Fibroblast of skin of abdomen (primary cell): ENCODE data around the gene ADAMTS17.

Experiments used
- DNase-seq: peaks from one replicate; pipeline ENCODE4 v3.0.0-alpha.2; 2013

Gene ADAMTS17

DNA sequence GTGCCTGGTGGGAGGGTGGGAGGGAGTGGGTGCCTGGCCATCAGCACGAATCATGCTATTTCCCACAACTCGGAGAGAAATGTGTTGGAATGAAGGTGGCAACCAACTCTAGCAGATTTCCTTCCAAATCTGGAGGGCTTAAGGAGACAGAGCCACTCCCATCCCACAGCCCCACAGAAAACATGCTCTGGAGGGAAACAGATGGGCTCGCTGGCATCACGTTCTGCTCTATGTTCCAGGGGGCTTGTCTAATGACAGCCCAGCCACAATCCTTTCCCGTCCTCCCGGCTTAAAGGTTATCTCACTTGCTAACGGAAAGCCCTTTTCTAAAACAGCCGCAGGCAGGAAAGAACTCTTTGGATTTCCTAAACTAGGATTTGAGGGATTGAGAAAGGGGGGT lies 65.3 kb downstream of the ADAMTS17 start:
- no peak for DNase-seq

GRCh38 chr15:100275641-100276040 lies 66.1 kb downstream of the ADAMTS17 start:
- no peak for DNase-seq

- DNase-seq, result no peak
Measured at GRCh38 chr15:100269831-100270230, 71.9 kb downstream of the ADAMTS17 start.

GRCh38 chr15:100266166-100266565 lies 75.6 kb downstream of the ADAMTS17 start:
- DNase-seq, result no peak

- no peak for DNase-seq
Measured at GRCh38 chr15:100265641-100266035, 76.1 kb downstream of the ADAMTS17 start.

DNA sequence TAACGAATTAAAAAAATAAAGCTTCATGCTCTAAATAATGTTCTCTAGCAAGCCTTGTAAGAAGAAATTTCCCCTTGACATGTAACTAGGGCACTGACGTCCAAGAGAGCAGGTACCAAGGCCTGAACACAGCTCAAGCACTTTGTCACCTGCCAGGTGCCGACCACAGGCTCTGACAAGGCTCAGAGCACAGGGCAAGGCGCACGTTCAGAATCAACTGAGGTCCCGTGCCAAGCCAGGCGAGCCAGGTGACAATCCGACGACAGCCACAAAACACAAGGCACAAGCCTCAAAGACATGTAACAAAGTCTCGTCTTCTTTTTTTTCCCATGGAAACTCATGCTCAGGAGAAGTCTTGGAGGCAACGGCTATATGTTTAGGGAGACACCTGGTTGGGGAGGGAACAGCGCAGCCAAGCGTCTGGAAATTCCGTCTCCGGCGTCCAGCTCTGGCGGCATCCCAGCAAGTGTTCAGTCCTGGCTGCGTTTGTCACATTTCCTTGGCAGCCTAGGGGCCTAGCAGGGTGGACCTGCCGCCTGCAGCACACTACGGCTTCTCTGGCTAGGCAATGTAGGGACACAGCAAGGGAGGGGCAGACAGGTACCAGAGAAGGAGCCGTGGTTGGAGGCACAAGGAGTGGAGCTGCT lies 76.7 kb downstream of the ADAMTS17 start:
- no peak for DNase-seq

DNA sequence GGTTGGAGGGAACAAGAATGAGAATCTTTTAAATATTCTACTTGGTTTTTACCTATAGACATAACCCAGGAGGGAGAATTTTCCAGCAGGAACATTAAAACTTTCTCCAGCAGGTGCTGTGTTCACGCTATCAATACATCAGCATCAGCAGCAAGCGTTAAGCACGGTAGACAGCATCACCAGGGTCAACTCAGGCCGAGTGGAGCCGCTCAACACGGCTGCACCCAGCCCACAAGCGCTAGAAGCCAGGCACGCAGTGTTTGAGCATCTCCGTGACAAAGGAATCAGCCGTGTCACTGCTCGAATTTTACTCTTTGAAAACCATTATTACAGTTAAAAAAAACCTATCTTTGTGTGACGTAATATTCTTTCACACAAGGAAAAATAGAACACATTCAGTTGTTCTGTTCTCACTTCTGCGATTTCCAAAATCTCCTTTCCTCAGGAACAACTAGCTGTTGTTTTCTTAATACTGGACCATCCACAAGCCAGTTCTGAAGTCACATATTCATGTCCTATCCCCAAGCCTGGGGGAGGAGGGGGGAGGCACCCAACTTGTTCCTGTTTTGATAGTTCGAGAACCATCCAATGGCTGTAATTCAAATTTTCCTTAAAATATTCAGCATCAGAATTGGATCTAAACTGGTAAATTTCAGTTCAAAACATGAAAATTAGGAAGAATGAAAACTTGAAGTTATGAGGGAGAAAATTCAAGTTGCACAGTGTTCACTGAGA lies 77.9 kb downstream of the ADAMTS17 start:
- DNase-seq, result no peak

GRCh38 chr15:100263031-100263430 lies 78.7 kb downstream of the ADAMTS17 start:
- no peak for DNase-seq

GRCh38 chr15:100261302-100262240 lies 80.2 kb downstream of the ADAMTS17 start:
- DNase-seq, result no peak

- DNase-seq, result no peak
Measured at GRCh38 chr15:100259266-100259665, 82.5 kb downstream of the ADAMTS17 start.

- no peak for DNase-seq
Measured at GRCh38 chr15:100256970-100257650, 84.7 kb downstream of the ADAMTS17 start.

DNA sequence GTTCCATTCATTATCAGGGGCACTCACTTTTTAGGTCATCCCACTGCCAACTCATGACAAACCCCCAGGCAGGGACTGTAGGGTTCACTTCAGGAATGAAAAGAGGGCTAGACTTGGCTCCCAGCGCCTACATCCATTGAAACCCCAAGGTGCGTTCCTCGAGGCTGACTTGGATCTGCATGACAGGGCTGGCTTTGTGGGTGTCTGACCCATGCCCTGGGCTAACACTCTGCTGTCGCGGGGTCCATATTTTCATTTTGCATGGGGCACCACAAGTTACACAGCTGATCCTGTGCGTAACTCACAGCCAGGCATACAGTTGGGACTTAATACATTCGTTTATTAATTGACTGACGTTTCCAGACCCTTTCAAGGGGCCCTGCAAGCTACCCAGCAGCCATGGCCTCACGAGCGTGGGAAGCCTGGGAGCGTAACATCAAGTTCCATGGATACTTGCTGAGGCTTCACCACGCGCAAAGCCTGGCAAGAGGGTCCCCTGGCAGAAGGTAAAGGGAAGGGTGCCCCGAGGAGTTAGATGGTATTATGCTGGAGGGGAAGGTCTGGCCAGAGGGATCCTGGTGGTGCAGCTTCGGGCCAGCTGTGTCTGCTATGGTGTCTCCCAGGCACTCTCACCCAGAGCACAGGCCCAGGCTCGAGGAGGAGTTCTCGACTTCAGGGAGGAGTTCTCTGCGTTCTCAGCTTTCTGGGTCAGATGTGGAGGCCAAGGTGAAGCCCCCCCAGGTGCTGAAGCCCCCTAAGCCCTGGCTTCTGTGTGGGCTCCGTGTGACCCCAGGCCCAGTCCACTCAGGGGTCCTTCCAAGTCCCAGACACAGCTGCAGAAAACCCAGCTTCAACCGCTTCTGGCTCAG lies 85.4 kb downstream of the ADAMTS17 start:
- no peak for DNase-seq

DNA sequence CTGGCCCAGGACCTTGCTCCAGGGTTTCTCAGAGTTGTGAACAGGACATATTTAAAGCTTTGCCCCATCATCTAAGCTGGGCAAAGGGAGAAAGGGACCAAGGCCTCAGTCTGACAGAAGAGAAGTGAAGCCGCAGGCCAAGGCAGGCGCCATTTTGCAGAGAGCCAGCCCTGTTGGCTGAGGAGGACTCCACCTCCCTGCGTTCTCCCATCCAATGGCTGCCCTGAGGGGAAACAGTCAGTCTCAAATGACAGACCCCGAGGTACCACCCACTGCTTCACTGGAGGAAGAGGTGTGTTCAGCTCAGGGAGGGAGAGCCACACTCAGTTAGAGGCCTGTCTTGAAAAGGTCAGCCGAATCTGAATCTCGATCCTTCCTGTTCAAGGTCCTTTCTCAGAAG lies 86.1 kb downstream of the ADAMTS17 start:
- DNase-seq, result no peak

- DNase-seq, result no peak
Measured at GRCh38 chr15:100254691-100255090, 87.1 kb downstream of the ADAMTS17 start.

GRCh38 chr15:100254285-100254684 lies 87.5 kb downstream of the ADAMTS17 start:
- DNase-seq, result no peak

DNA sequence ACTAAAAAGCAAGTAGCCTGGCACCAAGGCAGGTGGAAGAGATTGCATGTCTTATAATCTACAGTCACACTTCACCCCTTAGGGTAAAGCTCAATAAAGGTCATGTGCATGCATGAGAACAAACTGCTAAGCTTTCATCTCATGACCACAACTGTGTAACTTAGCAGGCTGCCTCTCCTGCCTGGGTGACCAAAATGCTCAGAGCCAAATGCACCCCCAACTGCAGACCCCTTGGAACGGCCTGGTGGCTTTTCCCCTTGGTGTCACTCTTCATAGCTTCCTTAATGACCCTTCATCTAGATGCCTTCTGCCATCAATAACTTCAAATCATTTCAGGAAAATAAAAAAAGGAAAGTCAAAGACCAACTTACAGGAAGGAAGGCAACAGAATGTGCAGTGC lies 88.1 kb downstream of the ADAMTS17 start:
- no peak for DNase-seq

DNA sequence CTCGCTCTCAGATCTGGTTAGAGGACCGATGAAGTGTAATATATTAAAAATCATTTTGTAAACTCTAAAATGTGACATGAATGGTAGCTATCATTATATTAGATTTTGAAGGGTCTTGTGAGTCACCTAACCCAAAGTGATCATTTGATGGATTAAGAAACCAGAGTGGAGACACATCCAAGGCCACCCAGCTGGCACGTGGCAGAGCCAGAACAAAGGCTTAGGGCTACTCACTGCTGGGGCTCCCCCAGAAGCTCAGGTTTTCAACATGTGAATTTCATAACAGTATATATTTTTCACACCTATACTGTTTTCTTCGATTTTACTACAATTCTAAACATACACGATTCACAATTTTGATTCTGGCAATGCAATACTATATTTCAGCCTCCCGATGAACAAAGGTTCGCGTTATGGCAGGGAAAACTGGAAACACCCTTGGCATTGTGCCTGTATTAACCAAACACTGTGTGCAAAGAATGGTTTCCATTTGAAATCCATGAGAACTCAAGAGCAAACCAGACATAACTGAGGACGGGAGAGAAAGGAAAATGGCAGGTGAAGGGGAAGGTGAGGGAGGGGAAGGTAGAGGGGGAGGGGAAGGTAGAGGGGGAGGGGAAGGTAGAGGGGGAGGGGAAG lies 88.9 kb downstream of the ADAMTS17 start:
- no peak for DNase-seq

DNA sequence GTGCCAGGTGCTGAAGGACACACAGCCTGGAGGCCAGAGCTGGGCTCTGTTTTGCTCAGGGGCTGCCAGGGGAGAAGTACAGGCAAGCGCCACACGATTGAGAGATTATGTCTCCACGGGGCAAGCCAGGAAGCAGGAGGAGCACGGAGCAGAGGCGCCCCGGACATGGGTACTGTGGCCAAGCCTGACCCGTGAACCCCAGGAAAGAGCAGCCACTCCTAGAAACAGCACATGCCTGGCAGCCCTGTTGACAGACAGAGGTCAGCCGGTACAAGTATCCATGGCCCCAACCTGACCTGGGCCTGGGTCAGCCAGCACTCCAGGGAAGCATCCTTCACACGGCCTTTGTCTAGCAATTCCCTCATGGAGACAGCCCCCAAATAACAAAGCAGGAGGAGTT lies 89.4 kb downstream of the ADAMTS17 start:
- no peak for DNase-seq

- no peak for DNase-seq
Measured at GRCh38 chr15:100250176-100250800, 91.5 kb downstream of the ADAMTS17 start.

- DNase-seq, result no peak
Measured at GRCh38 chr15:100249096-100249815, 92.5 kb downstream of the ADAMTS17 start.
